HG03342 (cell line): ENCODE measurements around the gene TENT5A.

Experiments
- ATAC-seq: cut with Tn5 transposase; IDR thresholded peaks from one replicate; pipeline ENCODE4 v1.9.1; 2021; ENCODE audit warnings: mild to moderate bottlenecking, moderate library complexity; ENCODE audit not compliant: unreplicated experiment

TENT5A gene

DNA sequence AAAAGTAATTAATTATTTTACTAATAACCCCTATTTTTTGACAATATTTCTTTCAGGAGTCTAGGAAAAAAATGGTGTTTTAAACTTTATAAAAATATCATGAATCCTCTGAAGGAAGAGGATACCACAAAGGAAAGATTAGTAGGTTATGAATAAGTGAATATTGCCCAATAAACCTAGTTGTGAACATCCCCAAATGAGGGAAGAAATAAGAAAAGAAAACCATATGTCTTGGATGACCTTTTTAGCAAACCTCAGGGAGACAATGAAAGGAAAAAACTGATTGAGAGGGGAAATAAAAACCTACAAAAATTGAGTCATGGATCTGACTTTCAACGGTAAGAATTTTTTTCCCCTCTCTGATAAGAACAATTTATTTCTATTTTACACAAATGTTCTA lies 34.4 kb downstream of the TENT5A start:
- no peak for ATAC-seq

DNA sequence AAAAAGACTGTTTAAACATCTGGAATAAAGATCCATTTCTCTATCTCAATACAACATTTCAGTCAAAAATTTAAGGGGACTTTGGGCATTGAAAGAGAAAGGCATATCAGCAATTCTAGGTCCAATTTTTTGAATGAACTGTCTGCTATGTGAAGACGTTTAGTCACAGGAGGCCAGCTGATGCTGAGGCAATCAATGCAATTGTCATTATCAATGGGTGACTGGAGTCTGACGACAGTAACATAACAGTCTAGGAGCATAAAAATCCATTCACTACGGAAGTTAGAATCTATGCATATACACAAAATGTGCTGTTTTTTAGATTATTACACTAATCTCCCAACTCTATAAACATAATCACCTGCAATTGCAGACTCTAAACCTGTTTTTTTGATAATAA lies 37.8 kb downstream of the TENT5A start:
- no peak for ATAC-seq

DNA sequence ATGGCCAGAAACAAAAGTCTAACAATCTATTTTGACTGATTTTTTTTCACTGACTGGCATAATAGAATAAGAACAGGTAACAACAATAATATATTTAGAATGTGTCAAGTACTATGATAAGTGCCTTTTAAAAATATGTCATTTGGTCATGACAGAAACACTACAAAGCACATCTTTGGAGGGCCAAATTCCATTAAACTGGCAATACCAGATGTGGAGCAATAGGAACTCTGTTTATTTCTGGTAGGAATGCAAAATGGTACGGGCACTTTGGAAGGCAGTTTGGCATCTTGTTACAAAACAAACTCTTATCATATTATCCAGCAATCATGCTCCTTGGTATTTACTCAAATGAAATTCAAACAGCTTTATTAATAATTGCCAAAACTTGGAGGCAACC lies 39.3 kb downstream of the TENT5A start:
- ATAC-seq, result no peak

DNA sequence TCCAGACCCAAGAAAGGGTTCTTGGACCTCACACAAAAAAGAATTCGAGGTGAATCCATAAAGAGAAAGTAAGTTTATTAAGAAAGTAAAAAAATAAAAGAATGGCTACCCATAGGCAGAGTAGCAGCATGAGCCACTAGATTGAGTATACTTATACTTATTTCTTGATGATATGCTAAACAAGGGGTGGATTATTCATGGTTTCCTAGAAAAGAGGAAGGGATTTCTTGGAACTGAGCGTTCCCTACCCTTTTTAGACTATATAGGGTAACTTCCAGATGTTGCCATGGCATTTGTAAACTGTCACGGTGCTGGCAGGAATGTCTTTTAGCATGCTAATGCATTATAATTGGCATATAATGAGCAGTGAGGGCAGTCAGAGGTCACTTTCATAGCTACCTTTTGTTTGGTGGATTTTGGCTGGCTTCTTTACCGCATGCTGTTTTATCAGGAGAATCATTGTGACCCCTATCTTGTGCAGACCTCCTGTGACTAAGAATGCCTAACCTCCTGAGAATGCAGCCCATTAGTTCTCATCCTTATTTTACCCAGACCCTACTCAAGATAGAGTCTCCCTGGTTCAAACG lies 44.3 kb downstream of the TENT5A start:
- ATAC-seq, result no peak

DNA sequence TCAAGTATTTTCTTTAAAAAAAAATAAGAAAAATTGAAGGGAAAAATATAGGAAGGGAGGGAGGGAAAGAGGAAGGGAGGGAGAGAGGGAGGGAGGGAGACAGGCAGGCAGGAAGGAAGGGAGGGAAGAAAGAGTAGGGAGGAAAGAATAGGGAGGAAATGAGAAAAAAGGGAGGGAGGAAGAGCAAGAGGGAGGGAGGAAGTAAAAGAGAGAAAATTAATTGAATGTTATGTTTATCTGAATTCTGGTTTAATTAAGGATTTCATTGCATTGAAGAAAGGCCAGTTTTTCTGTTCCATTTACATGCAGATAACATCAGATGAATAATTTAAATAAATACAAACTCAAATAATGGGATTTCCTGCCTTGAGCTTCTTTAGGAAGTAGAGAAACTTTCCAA lies 47.8 kb downstream of the TENT5A start:
- ATAC-seq, result no peak

DNA sequence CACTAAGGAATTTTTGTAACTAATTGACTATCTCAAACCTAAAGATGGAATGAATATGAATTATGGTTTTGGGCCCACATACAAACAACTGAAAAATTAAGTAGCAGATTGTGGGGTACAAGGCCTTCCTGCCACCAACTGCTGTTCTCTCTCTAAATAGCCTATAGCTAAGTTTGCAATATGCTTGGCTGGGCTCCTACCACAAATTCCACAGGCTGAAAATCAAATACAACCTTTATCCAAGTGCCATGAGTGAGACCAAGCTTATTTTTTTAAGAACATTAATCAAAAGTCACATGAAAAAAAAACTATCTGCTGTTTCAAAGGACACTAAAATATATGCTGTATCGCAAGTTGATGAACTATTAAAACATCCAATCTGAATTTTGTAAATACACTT lies 52.1 kb downstream of the TENT5A start:
- ATAC-seq, result no peak

DNA sequence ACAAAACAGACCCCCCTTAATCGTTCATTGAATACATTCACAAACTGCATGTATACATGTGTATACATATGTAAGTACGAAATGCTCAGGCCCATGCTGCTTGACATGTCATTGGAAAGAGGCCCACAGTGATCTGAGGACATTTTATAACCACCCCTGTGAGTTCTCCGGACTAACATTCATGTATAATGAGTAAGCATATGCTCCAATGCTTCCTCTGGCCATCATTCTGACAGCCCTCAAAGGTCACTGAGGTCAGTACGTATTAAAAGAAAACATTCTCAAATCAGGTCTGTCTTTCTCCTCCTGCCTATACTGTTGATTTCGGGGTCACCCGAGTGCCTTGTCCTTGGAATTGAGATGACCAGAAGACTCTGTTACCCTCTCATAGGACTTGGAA lies 54.9 kb downstream of the TENT5A start:
- ATAC-seq, result no peak

DNA sequence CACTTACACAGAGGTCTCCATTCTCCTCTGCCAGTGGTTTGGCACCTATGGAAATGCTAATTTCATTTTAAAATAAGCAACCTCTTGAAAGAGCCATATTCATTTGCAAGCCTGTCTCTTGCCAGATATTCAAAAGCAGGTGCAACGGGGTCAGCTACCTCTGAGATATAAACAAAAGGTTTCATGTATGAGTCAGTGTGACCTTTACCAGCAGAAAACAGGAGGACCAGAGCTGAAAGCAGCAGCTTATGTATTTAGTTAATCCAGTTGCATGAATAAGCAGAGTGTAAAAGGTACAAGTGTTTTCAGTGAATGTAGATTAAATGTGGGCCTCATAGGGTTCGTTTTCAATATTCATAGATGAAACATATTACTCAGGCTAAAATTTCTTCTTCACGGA lies 56.0 kb downstream of the TENT5A start:
- no peak for ATAC-seq
